Measurements from ENCODE around the gene KDM8.

DNA sequence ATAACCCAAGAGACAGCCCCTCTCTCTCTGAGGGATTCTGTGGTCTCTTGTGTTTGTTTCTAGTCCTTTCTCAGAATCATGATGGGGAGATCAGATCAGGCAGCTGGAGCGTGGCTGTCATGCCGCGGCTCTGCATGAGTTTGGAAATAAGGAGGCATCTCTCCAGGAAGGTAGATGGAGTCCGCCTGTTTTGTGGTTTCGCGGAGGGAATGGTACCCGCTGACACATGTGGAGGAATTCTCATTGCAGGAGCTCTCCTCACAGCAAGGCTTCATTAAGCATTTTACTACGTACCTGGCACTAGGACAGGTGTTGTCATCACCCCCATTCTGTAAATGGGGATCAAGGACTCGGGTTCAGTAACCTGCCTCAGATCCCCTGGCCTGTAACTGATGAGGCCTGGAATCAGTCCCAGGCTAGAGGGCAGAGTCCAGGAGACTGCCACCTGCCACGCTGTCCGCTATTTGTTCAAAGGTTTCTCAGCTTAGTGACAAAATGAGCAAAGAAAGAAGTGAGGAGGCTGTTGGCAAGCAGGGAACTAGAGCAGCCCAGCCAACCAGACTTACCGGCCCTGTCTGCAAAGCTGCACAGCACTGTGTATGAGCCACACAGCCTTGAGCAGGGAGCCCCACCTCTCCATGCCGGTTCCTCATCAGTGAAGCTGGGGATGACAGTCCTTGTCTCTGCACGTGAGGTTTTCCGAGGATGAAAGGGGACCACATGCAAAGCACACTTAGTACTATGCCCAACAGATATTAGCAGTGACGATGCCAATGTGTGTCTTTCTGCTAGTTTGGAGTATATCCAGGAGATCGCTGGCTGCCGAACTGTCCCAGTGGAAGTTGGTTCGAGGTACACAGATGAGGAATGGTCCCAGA, 11.0 kb downstream of the KDM8 start:
- TF ChIP-seq JUND (IDR thresholded peaks at IDR 0.05): peak; percentile 77 to 93
- TF ChIP-seq, protein P1, sequence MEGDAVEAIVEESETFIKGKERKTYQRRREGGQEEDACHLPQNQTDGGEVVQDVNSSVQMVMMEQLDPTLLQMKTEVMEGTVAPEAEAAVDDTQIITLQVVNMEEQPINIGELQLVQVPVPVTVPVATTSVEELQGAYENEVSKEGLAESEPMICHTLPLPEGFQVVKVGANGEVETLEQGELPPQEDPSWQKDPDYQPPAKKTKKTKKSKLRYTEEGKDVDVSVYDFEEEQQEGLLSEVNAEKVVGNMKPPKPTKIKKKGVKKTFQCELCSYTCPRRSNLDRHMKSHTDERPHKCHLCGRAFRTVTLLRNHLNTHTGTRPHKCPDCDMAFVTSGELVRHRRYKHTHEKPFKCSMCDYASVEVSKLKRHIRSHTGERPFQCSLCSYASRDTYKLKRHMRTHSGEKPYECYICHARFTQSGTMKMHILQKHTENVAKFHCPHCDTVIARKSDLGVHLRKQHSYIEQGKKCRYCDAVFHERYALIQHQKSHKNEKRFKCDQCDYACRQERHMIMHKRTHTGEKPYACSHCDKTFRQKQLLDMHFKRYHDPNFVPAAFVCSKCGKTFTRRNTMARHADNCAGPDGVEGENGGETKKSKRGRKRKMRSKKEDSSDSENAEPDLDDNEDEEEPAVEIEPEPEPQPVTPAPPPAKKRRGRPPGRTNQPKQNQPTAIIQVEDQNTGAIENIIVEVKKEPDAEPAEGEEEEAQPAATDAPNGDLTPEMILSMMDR (IDR thresholded peaks at IDR 0.05; ENCODE audit: low read depth, low read length, missing input control): no peak
- peak; percentile 91 for TF ChIP-seq TAF1 (conservative IDR thresholded peaks at IDR 0.05)
- TF ChIP-seq, protein P2, sequence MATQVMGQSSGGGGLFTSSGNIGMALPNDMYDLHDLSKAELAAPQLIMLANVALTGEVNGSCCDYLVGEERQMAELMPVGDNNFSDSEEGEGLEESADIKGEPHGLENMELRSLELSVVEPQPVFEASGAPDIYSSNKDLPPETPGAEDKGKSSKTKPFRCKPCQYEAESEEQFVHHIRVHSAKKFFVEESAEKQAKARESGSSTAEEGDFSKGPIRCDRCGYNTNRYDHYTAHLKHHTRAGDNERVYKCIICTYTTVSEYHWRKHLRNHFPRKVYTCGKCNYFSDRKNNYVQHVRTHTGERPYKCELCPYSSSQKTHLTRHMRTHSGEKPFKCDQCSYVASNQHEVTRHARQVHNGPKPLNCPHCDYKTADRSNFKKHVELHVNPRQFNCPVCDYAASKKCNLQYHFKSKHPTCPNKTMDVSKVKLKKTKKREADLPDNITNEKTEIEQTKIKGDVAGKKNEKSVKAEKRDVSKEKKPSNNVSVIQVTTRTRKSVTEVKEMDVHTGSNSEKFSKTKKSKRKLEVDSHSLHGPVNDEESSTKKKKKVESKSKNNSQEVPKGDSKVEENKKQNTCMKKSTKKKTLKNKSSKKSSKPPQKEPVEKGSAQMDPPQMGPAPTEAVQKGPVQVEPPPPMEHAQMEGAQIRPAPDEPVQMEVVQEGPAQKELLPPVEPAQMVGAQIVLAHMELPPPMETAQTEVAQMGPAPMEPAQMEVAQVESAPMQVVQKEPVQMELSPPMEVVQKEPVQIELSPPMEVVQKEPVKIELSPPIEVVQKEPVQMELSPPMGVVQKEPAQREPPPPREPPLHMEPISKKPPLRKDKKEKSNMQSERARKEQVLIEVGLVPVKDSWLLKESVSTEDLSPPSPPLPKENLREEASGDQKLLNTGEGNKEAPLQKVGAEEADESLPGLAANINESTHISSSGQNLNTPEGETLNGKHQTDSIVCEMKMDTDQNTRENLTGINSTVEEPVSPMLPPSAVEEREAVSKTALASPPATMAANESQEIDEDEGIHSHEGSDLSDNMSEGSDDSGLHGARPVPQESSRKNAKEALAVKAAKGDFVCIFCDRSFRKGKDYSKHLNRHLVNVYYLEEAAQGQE (IDR thresholded peaks at IDR 0.05): peak; percentile 80
- TF ChIP-seq GABPA (IDR thresholded peaks at IDR 0.05 in 1 of 2, conservative IDR thresholded peaks at IDR 0.05 in 1 of 2): peak in 1 of 2 donors; percentile 55
- peak; percentile 35 to 53 for TF ChIP-seq RAD21 (IDR thresholded peaks at IDR 0.05)
- peak; percentile 80 for TF ChIP-seq FOXA2 (IDR thresholded peaks at IDR 0.05)
- TF ChIP-seq, protein P3, sequence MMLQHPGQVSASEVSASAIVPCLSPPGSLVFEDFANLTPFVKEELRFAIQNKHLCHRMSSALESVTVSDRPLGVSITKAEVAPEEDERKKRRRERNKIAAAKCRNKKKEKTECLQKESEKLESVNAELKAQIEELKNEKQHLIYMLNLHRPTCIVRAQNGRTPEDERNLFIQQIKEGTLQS (IDR thresholded peaks at IDR 0.05): peak; percentile 83
- TF ChIP-seq YY1 (IDR thresholded peaks at IDR 0.05): peak; percentile 83
- TF ChIP-seq EGR1 (IDR thresholded peaks at IDR 0.05; ENCODE audit: low read depth in 2 of 2): peak in 1 of 2 donors; percentile 72
- peak; percentile 100 for TF ChIP-seq SP1 (IDR thresholded peaks at IDR 0.05)
- TF ChIP-seq, protein P4, sequence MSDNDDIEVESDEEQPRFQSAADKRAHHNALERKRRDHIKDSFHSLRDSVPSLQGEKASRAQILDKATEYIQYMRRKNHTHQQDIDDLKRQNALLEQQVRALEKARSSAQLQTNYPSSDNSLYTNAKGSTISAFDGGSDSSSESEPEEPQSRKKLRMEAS (IDR thresholded peaks at IDR 0.05): peak; percentile 93
